HepG2 (cell line): ENCODE results near the gene FUT1. TPM values are rescaled to one million over a fixed set of nuclear protein-coding genes. Genes with fewer than 3 reads are reported as not detected.

Experiments used
- FOXA3 ChIP-seq: IDR thresholded peaks from 2 replicates; pipeline ENCODE4 v1.6.1; 2016; ENCODE audit warnings: missing genetic modification reagents, missing compliant biosample characterization
- KDM3A ChIP-seq: IDR thresholded peaks from 2 replicates; pipeline ENCODE4 v1.6.1; 2018; ENCODE audit warnings: low read depth, missing compliant biosample characterization
- RFX5 ChIP-seq: IDR thresholded peaks from 2 replicates; pipeline ENCODE4 v1.6.1; 2011; ENCODE audit warnings: low read depth, low read length, improper control_type of control experiment
- SALL2 ChIP-seq: sonication (generic); formaldehyde crosslinking; IDR thresholded peaks from 2 replicates; pipeline ENCODE4 v1.8.1; 2023; ENCODE audit warnings: mild to moderate bottlenecking, missing genetic modification reagents, inconsistent platforms
- ZNF256 ChIP-seq: sonication (generic); formaldehyde crosslinking; conservative IDR thresholded peaks from 2 replicates; pipeline ENCODE4 v1.4.0; 2020; ENCODE audit warnings: missing genetic modification reagents
- ZNF382 ChIP-seq: sonication (generic); formaldehyde crosslinking; IDR thresholded peaks from 2 replicates; pipeline ENCODE4 v1.5.0; 2020; ENCODE audit warnings: missing genetic modification reagents, mild to moderate bottlenecking, borderline replicate concordance
- ZNF451 ChIP-seq: sonication (generic); formaldehyde crosslinking; IDR thresholded peaks from 2 replicates; pipeline ENCODE4 v1.5.0; 2020; ENCODE audit warnings: mild to moderate bottlenecking, missing genetic modification reagents
- ZNF713 ChIP-seq: sonication (generic); formaldehyde crosslinking; IDR thresholded peaks from 2 replicates; pipeline ENCODE4 v1.4.0; 2020; ENCODE audit warnings: mild to moderate bottlenecking, missing genetic modification reagents
- ZNF792 ChIP-seq: IDR thresholded peaks from 2 replicates; pipeline ENCODE4 v1.6.1; 2016
- polyA plus RNA-seq, 8 experiments: library from polyadenylated mRNA; depleted of rRNA in 3 of 8; stranded (reverse) in 7 of 8; unstranded in 1 of 8; fragments of >200 nt; fragmentation: Illumina TruSeq in 4 of 8; extraction: Trizol in 4 of 8; gene quantifications; 2 replicates each; pipeline versions ENCODE4 v1.2.1 to v1.2.3, GENCODE V29; 2011 to 2016; ENCODE audit warnings: low read depth in 4 of 8, missing spikeins in 1 of 8, mixed read lengths in 1 of 8; ENCODE audit not compliant: insufficient read depth in 1 of 8
- total RNA-seq, 5 experiments: library from RNA; depleted of rRNA; stranded (reverse); fragments of >200 nt; fragmentation: Illumina TruSeq; extraction: Trizol; gene quantifications; 2 replicates each; pipeline ENCODE4 v1.2.3, GENCODE V29; 2016; ENCODE audit warnings: low read depth in 1 of 5
- TF ChIP-seq, protein P1 (sequence below): sonication (generic); formaldehyde crosslinking; IDR thresholded peaks from 2 replicates; pipeline ENCODE4 v1.4.0; 2020; ENCODE audit warnings: missing genetic modification reagents
- TF ChIP-seq, protein P2 (sequence below): IDR thresholded peaks from 2 replicates; pipeline ENCODE4 v1.6.1; 2016; ENCODE audit warnings: mild to moderate bottlenecking, missing biosample characterization, missing genetic modification reagents
- TF ChIP-seq, protein P3 (sequence below): sonication (generic); formaldehyde crosslinking; IDR thresholded peaks from 2 replicates; pipeline ENCODE4 v1.4.0; 2020; ENCODE audit warnings: missing genetic modification reagents
- TF ChIP-seq, protein P4 (sequence below): sonication (generic); formaldehyde crosslinking; IDR thresholded peaks from 2 replicates; pipeline ENCODE4 v1.8.1; 2022; ENCODE audit warnings: low read depth, mild to moderate bottlenecking, missing genetic modification reagents
- TF ChIP-seq, protein P5 (sequence below): sonication (generic); formaldehyde crosslinking; IDR thresholded peaks from 2 replicates; pipeline ENCODE4 v1.5.0; 2020; ENCODE audit warnings: mild to moderate bottlenecking, missing genetic modification reagents
- TF ChIP-seq, protein P6 (sequence below): sonication (generic); formaldehyde crosslinking; IDR thresholded peaks from 2 replicates; pipeline ENCODE4 v1.4.0; 2020; ENCODE audit warnings: missing genetic modification reagents, borderline replicate concordance

Gene FUT1
- total and polyA plus RNA-seq, 2 of the 13 experiments (the other 11 are each of a cell fraction or from before 2014, with no cell fraction given): 0.07 to 1.1 TPM

DNA sequence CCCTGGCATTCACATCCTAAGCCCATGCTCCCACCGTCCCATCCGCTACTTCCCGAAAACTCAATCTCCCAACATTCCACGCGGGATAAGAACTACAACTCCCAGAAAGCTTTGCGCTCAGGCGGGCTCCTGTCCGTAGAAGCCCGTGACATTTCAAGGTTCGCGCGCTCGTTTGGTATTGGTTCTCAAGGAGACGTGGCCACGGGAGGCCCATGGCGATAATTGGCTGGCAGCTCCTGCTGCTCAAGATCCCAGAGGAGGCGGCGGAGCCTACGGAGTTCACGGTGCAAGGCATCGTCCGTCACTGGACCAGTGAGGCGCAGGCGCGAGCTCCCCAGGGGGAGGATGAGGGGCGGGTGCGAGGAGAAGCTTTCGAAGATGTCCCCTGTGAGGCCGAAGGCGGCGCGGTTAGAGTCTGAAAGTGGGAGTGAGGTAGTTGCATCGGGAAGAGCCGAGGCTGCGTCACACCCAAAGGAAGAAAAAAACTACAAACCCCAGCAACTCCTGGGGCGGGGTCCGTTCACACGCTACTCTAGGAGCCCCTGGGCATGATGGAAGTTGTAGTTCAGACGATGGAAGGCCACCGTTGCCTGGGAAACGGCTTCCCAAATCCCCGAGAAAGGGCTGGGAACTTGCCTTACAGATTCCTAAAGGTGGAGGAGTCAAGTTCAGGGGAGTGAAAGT lies 31.7 kb downstream of the FUT1 start (continued):
- TF ChIP-seq ZNF713 (CRISPR knock-in tag): no peak
- TF ChIP-seq, protein P1, sequence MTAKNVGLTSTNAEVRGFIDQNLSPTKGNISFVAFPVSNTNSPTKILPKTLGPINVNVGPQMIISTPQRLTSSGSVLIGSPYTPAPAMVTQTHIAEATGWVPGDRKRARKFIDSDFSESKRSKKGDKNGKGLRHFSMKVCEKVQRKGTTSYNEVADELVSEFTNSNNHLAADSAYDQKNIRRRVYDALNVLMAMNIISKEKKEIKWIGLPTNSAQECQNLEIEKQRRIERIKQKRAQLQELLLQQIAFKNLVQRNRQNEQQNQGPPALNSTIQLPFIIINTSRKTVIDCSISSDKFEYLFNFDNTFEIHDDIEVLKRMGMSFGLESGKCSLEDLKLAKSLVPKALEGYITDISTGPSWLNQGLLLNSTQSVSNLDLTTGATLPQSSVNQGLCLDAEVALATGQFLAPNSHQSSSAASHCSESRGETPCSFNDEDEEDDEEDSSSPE: peak; percentile 100
- TF ChIP-seq, protein P2, sequence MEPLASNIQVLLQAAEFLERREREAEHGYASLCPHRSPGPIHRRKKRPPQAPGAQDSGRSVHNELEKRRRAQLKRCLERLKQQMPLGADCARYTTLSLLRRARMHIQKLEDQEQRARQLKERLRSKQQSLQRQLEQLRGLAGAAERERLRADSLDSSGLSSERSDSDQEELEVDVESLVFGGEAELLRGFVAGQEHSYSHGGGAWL (CRISPR knock-in tag): no peak
- TF ChIP-seq ZNF451 (CRISPR knock-in tag): no peak
- TF ChIP-seq, protein P3, sequence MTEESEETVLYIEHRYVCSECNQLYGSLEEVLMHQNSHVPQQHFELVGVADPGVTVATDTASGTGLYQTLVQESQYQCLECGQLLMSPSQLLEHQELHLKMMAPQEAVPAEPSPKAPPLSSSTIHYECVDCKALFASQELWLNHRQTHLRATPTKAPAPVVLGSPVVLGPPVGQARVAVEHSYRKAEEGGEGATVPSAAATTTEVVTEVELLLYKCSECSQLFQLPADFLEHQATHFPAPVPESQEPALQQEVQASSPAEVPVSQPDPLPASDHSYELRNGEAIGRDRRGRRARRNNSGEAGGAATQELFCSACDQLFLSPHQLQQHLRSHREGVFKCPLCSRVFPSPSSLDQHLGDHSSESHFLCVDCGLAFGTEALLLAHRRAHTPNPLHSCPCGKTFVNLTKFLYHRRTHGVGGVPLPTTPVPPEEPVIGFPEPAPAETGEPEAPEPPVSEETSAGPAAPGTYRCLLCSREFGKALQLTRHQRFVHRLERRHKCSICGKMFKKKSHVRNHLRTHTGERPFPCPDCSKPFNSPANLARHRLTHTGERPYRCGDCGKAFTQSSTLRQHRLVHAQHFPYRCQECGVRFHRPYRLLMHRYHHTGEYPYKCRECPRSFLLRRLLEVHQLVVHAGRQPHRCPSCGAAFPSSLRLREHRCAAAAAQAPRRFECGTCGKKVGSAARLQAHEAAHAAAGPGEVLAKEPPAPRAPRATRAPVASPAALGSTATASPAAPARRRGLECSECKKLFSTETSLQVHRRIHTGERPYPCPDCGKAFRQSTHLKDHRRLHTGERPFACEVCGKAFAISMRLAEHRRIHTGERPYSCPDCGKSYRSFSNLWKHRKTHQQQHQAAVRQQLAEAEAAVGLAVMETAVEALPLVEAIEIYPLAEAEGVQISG (CRISPR knock-in tag): peak; percentile 82
- TF ChIP-seq ZNF256 (CRISPR knock-in tag): no peak
- no peak for TF ChIP-seq SALL2
- TF ChIP-seq, protein P4, sequence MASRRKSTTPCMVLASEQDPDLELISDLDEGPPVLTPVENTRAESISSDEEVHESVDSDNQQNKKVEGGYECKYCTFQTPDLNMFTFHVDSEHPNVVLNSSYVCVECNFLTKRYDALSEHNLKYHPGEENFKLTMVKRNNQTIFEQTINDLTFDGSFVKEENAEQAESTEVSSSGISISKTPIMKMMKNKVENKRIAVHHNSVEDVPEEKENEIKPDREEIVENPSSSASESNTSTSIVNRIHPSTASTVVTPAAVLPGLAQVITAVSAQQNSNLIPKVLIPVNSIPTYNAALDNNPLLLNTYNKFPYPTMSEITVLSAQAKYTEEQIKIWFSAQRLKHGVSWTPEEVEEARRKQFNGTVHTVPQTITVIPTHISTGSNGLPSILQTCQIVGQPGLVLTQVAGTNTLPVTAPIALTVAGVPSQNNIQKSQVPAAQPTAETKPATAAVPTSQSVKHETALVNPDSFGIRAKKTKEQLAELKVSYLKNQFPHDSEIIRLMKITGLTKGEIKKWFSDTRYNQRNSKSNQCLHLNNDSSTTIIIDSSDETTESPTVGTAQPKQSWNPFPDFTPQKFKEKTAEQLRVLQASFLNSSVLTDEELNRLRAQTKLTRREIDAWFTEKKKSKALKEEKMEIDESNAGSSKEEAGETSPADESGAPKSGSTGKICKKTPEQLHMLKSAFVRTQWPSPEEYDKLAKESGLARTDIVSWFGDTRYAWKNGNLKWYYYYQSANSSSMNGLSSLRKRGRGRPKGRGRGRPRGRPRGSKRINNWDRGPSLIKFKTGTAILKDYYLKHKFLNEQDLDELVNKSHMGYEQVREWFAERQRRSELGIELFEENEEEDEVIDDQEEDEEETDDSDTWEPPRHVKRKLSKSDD: no peak
- TF ChIP-seq ZNF792 (CRISPR knock-in tag): peak; percentile 22; the same call in 1 of the 2 replicates
- TF ChIP-seq RFX5: no peak
- peak; percentile 30 for TF ChIP-seq FOXA3 (CRISPR knock-in tag)
- TF ChIP-seq, protein P5, sequence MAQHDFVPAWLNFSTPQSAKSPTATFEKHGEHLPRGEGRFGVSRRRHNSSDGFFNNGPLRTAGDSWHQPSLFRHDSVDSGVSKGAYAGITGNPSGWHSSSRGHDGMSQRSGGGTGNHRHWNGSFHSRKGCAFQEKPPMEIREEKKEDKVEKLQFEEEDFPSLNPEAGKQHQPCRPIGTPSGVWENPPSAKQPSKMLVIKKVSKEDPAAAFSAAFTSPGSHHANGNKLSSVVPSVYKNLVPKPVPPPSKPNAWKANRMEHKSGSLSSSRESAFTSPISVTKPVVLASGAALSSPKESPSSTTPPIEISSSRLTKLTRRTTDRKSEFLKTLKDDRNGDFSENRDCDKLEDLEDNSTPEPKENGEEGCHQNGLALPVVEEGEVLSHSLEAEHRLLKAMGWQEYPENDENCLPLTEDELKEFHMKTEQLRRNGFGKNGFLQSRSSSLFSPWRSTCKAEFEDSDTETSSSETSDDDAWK (CRISPR knock-in tag): no peak
- no peak for TF ChIP-seq ZNF382
- TF ChIP-seq KDM3A (CRISPR knock-in tag): no peak
- TF ChIP-seq, protein P6, sequence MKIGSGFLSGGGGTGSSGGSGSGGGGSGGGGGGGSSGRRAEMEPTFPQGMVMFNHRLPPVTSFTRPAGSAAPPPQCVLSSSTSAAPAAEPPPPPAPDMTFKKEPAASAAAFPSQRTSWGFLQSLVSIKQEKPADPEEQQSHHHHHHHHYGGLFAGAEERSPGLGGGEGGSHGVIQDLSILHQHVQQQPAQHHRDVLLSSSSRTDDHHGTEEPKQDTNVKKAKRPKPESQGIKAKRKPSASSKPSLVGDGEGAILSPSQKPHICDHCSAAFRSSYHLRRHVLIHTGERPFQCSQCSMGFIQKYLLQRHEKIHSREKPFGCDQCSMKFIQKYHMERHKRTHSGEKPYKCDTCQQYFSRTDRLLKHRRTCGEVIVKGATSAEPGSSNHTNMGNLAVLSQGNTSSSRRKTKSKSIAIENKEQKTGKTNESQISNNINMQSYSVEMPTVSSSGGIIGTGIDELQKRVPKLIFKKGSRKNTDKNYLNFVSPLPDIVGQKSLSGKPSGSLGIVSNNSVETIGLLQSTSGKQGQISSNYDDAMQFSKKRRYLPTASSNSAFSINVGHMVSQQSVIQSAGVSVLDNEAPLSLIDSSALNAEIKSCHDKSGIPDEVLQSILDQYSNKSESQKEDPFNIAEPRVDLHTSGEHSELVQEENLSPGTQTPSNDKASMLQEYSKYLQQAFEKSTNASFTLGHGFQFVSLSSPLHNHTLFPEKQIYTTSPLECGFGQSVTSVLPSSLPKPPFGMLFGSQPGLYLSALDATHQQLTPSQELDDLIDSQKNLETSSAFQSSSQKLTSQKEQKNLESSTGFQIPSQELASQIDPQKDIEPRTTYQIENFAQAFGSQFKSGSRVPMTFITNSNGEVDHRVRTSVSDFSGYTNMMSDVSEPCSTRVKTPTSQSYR (CRISPR knock-in tag): no peak
